HG03460 (cell line): ENCODE measurements around the gene PRKACA.
"Not testable (repeated sequence)": the region's sequence is repeated elsewhere in the genome, so short reads cannot be mapped to it uniquely, and the experiment has no call there.

Source experiments
- ATAC-seq: cut with Tn5 transposase; IDR thresholded peaks from one replicate; pipeline ENCODE4 v1.9.1; 2021; ENCODE audit not compliant: unreplicated experiment

PRKACA gene

DNA sequence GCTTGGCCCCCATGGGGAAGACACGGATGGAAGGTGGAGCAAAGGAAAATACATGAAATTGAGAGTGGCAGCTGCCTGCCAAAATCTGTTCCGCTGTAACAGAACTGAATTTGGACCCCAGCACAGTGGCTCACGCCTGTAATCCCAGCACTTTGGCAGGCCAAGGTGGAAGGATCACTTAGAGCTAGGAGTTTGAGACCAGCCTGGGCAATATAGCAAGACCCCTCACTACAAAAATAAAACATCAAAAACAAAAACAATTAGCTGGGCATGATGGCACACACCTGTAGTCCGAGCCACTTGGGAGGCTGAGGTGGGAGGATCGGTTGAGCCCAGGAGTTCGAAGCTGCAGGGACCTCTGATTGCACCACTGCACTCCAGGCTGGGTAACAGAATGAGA, 65.1 kb downstream of the PRKACA start:
- ATAC-seq = no peak

DNA sequence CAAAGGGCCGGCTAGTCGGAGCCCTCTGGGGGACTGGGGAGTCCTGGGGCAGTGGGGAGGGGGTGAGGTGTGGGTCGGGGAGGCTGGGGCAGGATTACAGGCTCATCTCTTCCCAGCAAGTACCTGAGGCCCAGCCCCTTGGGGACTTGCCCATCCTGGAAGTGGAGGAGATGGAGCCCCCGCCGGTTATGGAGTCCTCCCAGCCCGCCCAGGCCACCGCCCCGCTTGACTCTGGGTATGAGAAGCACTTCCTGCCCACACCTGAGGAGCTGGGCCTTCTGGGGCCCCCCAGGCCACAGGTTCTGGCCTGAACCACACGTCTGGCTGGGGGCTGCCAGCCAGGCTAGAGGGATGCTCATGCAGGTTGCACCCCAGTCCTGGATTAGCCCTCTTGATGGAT, 65.6 kb downstream of the PRKACA start:
- ATAC-seq = no peak

- not testable (repeated sequence) for ATAC-seq
These were observed 66.6 kb downstream of the PRKACA start for GRCh38 chr19:14050961-14051360.

DNA sequence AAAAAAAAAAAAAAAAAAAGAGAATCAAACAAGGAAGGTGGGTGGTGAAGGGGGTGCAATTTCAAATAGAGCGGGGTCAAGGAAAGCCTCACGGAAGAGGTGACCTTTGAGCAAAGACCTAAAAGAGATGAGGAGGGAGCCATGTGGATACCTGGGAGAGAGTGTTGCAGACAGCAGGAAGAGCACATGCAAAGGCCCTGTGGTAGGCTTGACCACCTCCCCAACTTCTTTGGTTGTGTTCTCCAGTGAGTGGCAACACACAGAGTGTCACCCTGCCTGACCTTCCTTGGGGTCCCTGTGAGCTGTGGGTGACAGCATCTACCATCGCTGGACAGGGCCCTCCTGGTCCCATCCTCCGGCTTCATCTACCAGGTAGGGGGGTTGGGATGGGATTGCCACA, 67.0 kb downstream of the PRKACA start:
- ATAC-seq = no peak

GRCh38 chr19:14048443-14049153, 69.0 kb downstream of the PRKACA start:
- ATAC-seq = no peak

- ATAC-seq = not testable (repeated sequence)
These were observed 69.7 kb downstream of the PRKACA start for GRCh38 chr19:14047866-14048265.

DNA sequence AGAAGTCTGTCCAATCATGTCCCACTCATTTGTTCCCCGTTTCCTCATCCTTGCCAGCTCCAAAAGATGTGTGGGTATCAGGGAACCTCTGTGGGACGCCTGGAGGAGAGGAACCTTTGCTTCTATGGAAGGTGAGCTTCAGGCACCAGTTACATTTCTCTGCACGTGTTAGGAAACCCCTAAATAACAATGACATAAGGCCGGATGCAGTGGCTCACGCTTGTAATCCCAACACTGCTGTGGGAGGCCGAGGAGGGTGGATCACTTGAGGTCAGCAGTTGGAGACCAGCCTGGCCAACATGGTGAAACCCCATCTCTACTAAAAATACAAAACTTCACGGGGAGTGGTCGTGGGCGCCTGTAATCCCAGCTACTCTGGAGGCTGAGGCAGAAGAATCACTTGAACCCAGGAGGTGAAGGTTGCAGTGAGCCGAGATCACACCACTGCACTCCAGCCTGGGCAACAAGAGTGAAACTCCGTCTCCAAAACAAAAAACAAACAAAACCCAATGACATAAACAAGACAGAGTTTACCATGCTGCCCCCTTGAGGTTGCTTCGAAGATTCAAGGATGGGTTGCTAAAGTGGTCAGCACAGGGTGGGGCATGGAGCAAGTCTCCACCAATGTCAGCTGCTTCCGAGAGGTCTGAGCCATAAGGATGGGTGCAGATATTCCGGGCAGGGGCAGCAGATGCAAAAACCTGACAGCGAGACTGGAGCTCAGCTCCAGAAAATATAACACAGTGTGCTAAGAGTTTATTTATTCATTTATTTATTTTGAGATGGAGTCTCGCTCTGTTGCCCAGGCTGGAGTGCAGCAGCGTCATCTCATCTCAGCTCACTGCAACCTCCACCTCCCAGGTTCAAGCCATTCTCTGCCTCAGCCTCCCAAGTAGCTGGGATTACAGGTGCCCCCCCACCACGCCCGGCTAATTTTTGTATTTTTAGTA, 74.6 kb downstream of the PRKACA start:
- not testable (repeated sequence) for ATAC-seq
